OCI-LY3 (cell line): ENCODE measurements around the gene EFNA5.

Source experiments
- H2AFZ ChIP-seq: fragments of 200-600, 300-600 bp; shearing (Covaris generic); 2 replicates; pipeline ENCODE4 v1.6.0; 2014; ENCODE audit warnings: antibody characterized with exemption, low read depth, low read length
- H3K27ac ChIP-seq: fragments of 200-600, 300-600 bp; sonication (generic); 2 replicates; pipeline ENCODE4 v1.5.1; 2014; ENCODE audit warnings: mild to moderate bottlenecking, low read length, moderate library complexity, mixed read lengths
- H3K27me3 ChIP-seq: fragments of 200-600, 300-600 bp; sonication (generic); 2 replicates; pipeline ENCODE4 v1.6.1; 2014; ENCODE audit warnings: low read depth, low read length, mixed read lengths
- H3K36me3 ChIP-seq: fragments of 200-600, 300-600 bp; sonication (generic); replicated peaks from 2 replicates; pipeline ENCODE3; 2014; ENCODE audit warnings: low read depth, low read length, mixed read lengths
- H3K4me1 ChIP-seq: fragments of 300-600, 200-600 bp; sonication (generic); 2 replicates; pipeline ENCODE4 v1.6.1; 2014; ENCODE audit warnings: low read length, mixed read lengths
- H3K4me2 ChIP-seq: fragments of 200-600, 300-600 bp; sonication (generic); 2 replicates; pipeline ENCODE4 v1.6.1; 2014; ENCODE audit warnings: low read length, mixed read lengths
- H3K4me3 ChIP-seq: fragments of 300-600, 200-600 bp; sonication (generic); 2 replicates; pipeline ENCODE4 v1.5.1; 2014; ENCODE audit warnings: antibody characterized with exemption, mild to moderate bottlenecking, low read length, moderate library complexity
- H3K79me2 ChIP-seq: fragments of 300-600, 200-600 bp; shearing (Covaris generic); 2 replicates; pipeline ENCODE4 v1.6.1; 2014; ENCODE audit warnings: mild to moderate bottlenecking, low read length, mixed read lengths
- H3K9ac ChIP-seq: fragments of 300-600, 200-600 bp; shearing (Covaris generic); 2 replicates; pipeline ENCODE4 v1.6.0; 2014; ENCODE audit warnings: mild to moderate bottlenecking, low read length, moderate library complexity
- H3K9me3 ChIP-seq: fragments of 200-600, 300-600 bp; shearing (Covaris generic); 2 replicates; pipeline ENCODE4 v1.6.1; 2014; ENCODE audit warnings: low read length, mixed read lengths; ENCODE audit not compliant: insufficient read depth
- H4K20me1 ChIP-seq: fragments of 200-600, 300-600 bp; sonication (generic); 2 replicates; pipeline ENCODE4 v1.6.1; 2016; ENCODE audit warnings: low read length, mixed read lengths; ENCODE audit not compliant: insufficient read depth
- EZH2phosphoT487 ChIP-seq: fragments of 200-600 bp; shearing (Covaris generic); IDR thresholded peaks from 2 replicates; pipeline ENCODE4 v1.6.1; 2018; ENCODE audit warnings: antibody characterized with exemption, mixed run types, low read depth
- TF ChIP-seq, protein P1 (sequence below): fragments of 200-600, 300-600 bp; sonication (generic); IDR thresholded peaks from 2 replicates; pipeline ENCODE4 v1.5.1; 2014; ENCODE audit warnings: antibody characterized with exemption, low read length, low read depth

The EFNA5 gene

DNA sequence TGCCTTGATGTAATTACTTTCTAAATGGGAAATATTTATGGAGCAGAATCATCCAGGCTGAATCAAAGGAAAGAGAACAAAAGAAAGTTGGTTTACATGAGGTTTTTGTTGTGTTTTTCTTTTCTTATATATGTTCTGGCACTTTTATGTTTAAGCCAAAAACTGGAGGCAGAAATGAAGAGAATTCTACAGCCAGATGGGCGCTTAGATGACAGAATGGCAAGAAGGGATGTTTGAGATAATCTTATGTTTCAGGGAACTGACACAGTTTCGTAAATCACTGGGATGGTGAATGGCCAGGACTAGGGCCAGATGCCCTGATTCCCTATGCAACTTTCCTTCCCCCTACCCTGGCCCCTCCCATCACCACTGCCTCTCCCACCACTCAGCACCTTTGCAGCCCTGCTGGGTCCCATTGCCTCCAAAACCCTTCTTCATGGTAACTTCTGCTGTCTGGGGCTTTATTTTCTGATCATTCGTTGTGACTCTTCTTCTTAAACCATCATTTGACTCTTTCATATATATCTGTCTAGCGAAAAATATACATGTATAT, 111.8 kb downstream of the EFNA5 start:
- Histone ChIP-seq H3K27me3 (no peaks in the 10 kb centered on the region), H3K9me3 (no peaks in the 10 kb centered on the region), H3K79me2 (no peaks in the 10 kb centered on the region), H3K4me1 (no peaks in the 10 kb centered on the region), H2AFZ (no peak overlapping the region), H4K20me1 (no peaks in the 10 kb centered on the region), H3K9ac (no peak overlapping the region), H3K27ac (no peak overlapping the region), H3K4me3 (no peak overlapping the region), H3K4me2 (no peak overlapping the region), H3K36me3 (no peaks in the 10 kb centered on the region)
- TF ChIP-seq, protein P1, sequence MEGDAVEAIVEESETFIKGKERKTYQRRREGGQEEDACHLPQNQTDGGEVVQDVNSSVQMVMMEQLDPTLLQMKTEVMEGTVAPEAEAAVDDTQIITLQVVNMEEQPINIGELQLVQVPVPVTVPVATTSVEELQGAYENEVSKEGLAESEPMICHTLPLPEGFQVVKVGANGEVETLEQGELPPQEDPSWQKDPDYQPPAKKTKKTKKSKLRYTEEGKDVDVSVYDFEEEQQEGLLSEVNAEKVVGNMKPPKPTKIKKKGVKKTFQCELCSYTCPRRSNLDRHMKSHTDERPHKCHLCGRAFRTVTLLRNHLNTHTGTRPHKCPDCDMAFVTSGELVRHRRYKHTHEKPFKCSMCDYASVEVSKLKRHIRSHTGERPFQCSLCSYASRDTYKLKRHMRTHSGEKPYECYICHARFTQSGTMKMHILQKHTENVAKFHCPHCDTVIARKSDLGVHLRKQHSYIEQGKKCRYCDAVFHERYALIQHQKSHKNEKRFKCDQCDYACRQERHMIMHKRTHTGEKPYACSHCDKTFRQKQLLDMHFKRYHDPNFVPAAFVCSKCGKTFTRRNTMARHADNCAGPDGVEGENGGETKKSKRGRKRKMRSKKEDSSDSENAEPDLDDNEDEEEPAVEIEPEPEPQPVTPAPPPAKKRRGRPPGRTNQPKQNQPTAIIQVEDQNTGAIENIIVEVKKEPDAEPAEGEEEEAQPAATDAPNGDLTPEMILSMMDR, result no peak
- no peak for TF ChIP-seq EZH2phosphoT487

DNA sequence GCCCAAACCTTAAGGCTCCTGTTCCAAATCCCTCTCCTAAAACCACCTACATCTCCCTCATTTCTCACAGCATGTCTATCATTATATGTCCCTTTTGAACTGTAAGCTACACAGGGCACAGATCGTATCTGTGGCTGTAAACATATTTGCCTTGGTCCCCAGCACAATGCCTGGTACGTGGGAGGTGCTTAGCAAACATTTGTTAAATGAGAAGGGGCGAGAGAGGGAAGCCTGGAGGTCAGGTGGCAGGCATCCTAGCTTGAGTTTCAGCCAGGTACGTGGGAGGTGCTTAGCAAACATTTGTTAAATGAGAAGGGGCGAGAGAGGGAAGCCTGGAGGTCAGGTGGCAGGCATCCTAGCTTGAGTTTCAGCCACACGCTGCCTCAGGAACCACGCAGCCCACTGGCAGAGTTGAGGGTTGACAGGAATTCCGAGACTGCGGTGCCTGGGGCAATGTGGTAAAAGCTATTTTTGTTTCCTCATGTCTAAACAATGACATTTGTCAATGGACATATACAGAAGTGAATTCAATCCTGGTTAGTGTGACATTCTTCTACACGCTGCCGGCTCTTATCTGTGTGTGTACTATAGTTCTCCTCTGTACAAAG, 113.6 kb downstream of the EFNA5 start:
- H3K27ac ChIP-seq, result no peak overlapping the region

DNA sequence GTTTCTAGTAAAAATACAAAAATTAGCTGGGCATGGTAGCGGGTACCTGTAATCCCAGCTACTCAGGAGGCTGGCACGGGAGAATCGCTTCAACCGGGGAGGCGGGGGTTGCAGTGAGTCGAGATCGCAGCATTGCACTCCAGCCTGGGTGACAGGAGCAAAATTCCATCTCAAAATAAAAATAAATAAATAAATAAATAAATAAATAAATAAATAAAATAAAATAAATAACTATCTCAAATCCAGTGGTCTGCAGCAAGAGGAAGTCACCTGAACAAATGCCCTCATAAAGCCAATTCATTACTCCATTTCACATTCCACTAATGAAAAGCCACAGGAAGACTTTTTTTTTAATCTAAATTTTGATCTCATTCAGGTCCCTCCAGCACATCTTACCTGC, 114.2 kb downstream of the EFNA5 start:
- no peak for TF ChIP-seq EZH2phosphoT487
- TF ChIP-seq, protein P1, result no peak
- Histone ChIP-seq H3K27ac (no peak overlapping the region), H3K36me3 (no peaks in the 10 kb centered on the region), H3K4me3 (no peak overlapping the region), H3K9ac (no peak overlapping the region), H4K20me1 (no peaks in the 10 kb centered on the region), H3K27me3 (no peaks in the 10 kb centered on the region), H3K9me3 (no peaks in the 10 kb centered on the region), H2AFZ (no peak overlapping the region), H3K79me2 (no peaks in the 10 kb centered on the region), H3K4me2 (no peak overlapping the region), H3K4me1 (no peaks in the 10 kb centered on the region)

More for the DNA sequence above, 113.6 kb downstream of the EFNA5 start:
- Histone ChIP-seq H2AFZ (no peak overlapping the region), H3K4me2 (no peak overlapping the region), H3K27me3 (no peaks in the 10 kb centered on the region), H3K9ac (no peak overlapping the region), H4K20me1 (no peaks in the 10 kb centered on the region), H3K36me3 (no peaks in the 10 kb centered on the region), H3K4me3 (no peak overlapping the region), H3K4me1 (no peaks in the 10 kb centered on the region), H3K79me2 (no peaks in the 10 kb centered on the region), H3K9me3 (no peaks in the 10 kb centered on the region)
- TF ChIP-seq, protein P1, result no peak
- no peak for TF ChIP-seq EZH2phosphoT487

DNA sequence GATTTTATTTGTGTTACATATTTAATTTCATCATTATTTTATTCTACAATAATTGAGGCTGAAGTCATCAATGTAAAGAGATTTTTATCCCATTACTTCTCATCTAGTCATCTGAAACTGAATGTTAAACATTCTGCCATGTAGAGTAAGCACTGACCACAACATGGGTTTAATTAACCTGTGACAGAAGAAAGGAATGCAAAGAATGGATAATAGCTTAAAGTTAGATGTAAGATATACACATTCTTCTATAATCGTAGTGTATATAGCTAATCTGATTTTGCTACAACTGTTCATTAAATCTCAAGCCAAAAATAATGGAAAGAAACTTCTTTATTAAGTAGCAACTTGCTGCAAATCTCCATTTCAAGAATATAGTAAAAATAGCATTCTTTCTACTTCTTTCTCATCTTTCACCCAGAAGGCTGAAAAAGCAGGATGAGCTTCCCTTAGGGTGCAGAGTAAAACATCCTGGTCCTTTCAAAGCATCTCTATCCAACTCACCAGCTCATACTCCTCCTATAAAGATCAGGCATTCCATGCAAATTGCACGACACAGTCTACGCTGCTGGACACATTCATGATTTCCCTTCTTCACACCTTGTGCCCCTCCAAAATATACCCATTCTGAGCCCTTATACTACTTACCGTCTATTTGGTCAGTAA, 115.2 kb downstream of the EFNA5 start:
- TF ChIP-seq, protein P1, result no peak
- TF ChIP-seq EZH2phosphoT487, result no peak
- Histone ChIP-seq H4K20me1 (no peaks in the 10 kb centered on the region), H3K79me2 (no peaks in the 10 kb centered on the region), H3K9me3 (no peaks in the 10 kb centered on the region), H3K36me3 (no peaks in the 10 kb centered on the region), H3K4me3 (no peak overlapping the region), H3K27me3 (no peaks in the 10 kb centered on the region), H2AFZ (no peak overlapping the region), H3K9ac (no peak overlapping the region), H3K4me1 (no peaks in the 10 kb centered on the region), H3K27ac (no peak overlapping the region), H3K4me2 (no peak overlapping the region)
